DOHH2 (cell line): ENCODE data around the gene VPS45.

ENCODE experiments used
- CTCF ChIP-seq: fragments of 200-600 bp; sonication (generic); IDR thresholded peaks from one replicate; pipeline ENCODE4 v1.5.1; 2014; ENCODE audit warnings: antibody characterized with exemption, mild to moderate bottlenecking, low read depth, low read length; ENCODE audit not compliant: poor library complexity, severe bottlenecking
- EZH2phosphoT487 ChIP-seq: fragments of 200-600 bp; sonication (generic); IDR thresholded peaks from 2 replicates; pipeline ENCODE4 v1.6.1; 2017; ENCODE audit warnings: borderline replicate concordance, mild to moderate bottlenecking, antibody characterized with exemption, low read length, moderate library complexity, mixed read lengths

- no peak for TF ChIP-seq CTCF
- TF ChIP-seq EZH2phosphoT487, result no peak
Observed at GRCh38 chr1:150089846-150090520, 22.4 kb downstream of the VPS45 start.
